Activated naive CD4-positive, alpha-beta T cell treated with anti-CD3 and anti-CD28 coated beads for 36 hours (primary cell): ENCODE measurements around the gene POLD1. TPM values are rescaled to one million over a fixed set of nuclear protein-coding genes. Genes with fewer than 3 reads are reported as not detected.
"Not testable (repeated sequence)": the region's sequence is repeated elsewhere in the genome, so short reads cannot be mapped to it uniquely, and the experiment has no call there.

ENCODE experiments used
- CTCF ChIA-PET: fragments of 350-600 bp; sonication (Branson Sonifier 250); formaldehyde crosslinking; loops from one replicate; lab custom pipeline; 2021; ENCODE audit warnings: antibody characterized with exemption; lab: Charles Lee
- DNase-seq: peaks from one replicate; pipeline ENCODE4 v3.0.0-alpha.2; 2020
- H3K27ac Mint-ChIP-seq: one replicate; pipeline ENCODE4 v1.8.0; 2021; ENCODE audit warnings: mild to moderate bottlenecking, mixed read lengths
- H3K27me3 Mint-ChIP-seq: one replicate; pipeline ENCODE4 v1.8.0; 2021; ENCODE audit warnings: low read depth, mixed read lengths
- H3K36me3 Mint-ChIP-seq: one replicate; pipeline ENCODE4 v1.8.0; 2021; ENCODE audit warnings: low read depth, mixed read lengths
- H3K4me1 Mint-ChIP-seq: one replicate; pipeline ENCODE4 v1.8.0; 2021; ENCODE audit warnings: low read depth, mixed read lengths
- H3K4me3 Mint-ChIP-seq: one replicate; pipeline ENCODE4 v1.8.0; 2021; ENCODE audit warnings: mild to moderate bottlenecking, moderate library complexity, mixed read lengths
- H3K9me3 Mint-ChIP-seq: one replicate; pipeline ENCODE4 v1.8.0; 2021; ENCODE audit warnings: mixed read lengths
- intact Hi-C: fragments of 100-400 bp; cut with micrococcal nuclease; formaldehyde crosslinking; loops from one replicate; pipeline ENCODE4 v1.15.1; 2023
- total RNA-seq, 2 experiments: library from RNA; stranded (reverse); gene quantifications; one replicate each; pipeline ENCODE4 v1.2.3, GENCODE V29; 2021

POLD1 gene
- total RNA-seq, 2 experiments from 2014 or later = 221 to 224 TPM

GRCh38 chr19:50427997-50428425 is 43.9 kb downstream of the POLD1 start:
- intact Hi-C loops = no loop called here
- H3K4me1 Mint-ChIP-seq = peaks cover 17% of the 10 kb centered on the region
- CTCF ChIA-PET = interaction anchor here (0.7 kb wide), 1 partner anchor 71 kb away, joined by 3 read pairs; no protein-coding TSS in a partner anchor
- H3K4me3 Mint-ChIP-seq = peak overlapping the region; percentile 53
- H3K36me3 Mint-ChIP-seq = no peaks in the 10 kb centered on the region
- H3K9me3 Mint-ChIP-seq = no peaks in the 10 kb centered on the region
- H3K27me3 Mint-ChIP-seq = peaks cover 8% of the 10 kb centered on the region
- H3K27ac Mint-ChIP-seq = no peak overlapping the region
- DNase-seq = peak; percentile 59

GRCh38 chr19:50428772-50429463 is 44.8 kb downstream of the POLD1 start:
- no peaks in the 10 kb centered on the region for H3K36me3 Mint-ChIP-seq
- intact Hi-C loops = no loop called here
- peak overlapping the region; percentile 49 for H3K4me3 Mint-ChIP-seq
- peaks cover 11% of the 10 kb centered on the region for H3K27me3 Mint-ChIP-seq
- CTCF ChIA-PET = no interaction called here
- DNase-seq = no peak
- H3K9me3 Mint-ChIP-seq = no peaks in the 10 kb centered on the region
- no peak overlapping the region for H3K27ac Mint-ChIP-seq
- peaks cover 17% of the 10 kb centered on the region for H3K4me1 Mint-ChIP-seq

GRCh38 chr19:50430888-50431342 is 46.8 kb downstream of the POLD1 start:
- no peak for DNase-seq
- H3K9me3 Mint-ChIP-seq = no peaks in the 10 kb centered on the region
- H3K27me3 Mint-ChIP-seq = peaks cover 11% of the 10 kb centered on the region
- H3K36me3 Mint-ChIP-seq = no peaks in the 10 kb centered on the region
- CTCF ChIA-PET = no interaction called here
- H3K4me3 Mint-ChIP-seq = peak overlapping the region; percentile 90
- intact Hi-C loops = loop anchor here (1.0 to 2.0 kb wide), 2 partner anchors 45 to 46 kb away; partner anchors contain the start of genes EMC10, GARIN5A and POLD1
- peak overlapping the region; percentile 88 for H3K27ac Mint-ChIP-seq
- peaks cover 17% of the 10 kb centered on the region for H3K4me1 Mint-ChIP-seq

GRCh38 chr19:50431343-50432220 is 47.4 kb downstream of the POLD1 start:
- peak overlapping the region; percentile 90 for H3K4me3 Mint-ChIP-seq
- intact Hi-C loops = loop anchor here (1.0 to 2.0 kb wide), 2 partner anchors 45 to 47 kb away; partner anchors contain the start of genes EMC10, GARIN5A and POLD1
- peak overlapping the region; percentile 88 for H3K27ac Mint-ChIP-seq
- H3K27me3 Mint-ChIP-seq = peaks cover 11% of the 10 kb centered on the region
- H3K4me1 Mint-ChIP-seq = peaks cover 17% of the 10 kb centered on the region
- H3K36me3 Mint-ChIP-seq = no peaks in the 10 kb centered on the region
- peak; percentile 93 for DNase-seq
- CTCF ChIA-PET = no interaction called here
- no peaks in the 10 kb centered on the region for H3K9me3 Mint-ChIP-seq

- peak within 1 kb of the TSS; percentile 90 for H3K4me3 Mint-ChIP-seq
- H3K27me3 Mint-ChIP-seq = peaks cover 11% of the 10 kb centered on the region
- intact Hi-C loops = no loop called here
- no peak for DNase-seq
- peaks cover 17% of the 10 kb centered on the region for H3K4me1 Mint-ChIP-seq
- peak within 1 kb of the TSS; percentile 88 for H3K27ac Mint-ChIP-seq
- CTCF ChIA-PET = no interaction called here
- no peaks in the 10 kb centered on the region for H3K9me3 Mint-ChIP-seq
- H3K36me3 Mint-ChIP-seq = no peaks in the 10 kb centered on the region
Observed at GRCh38 chr19:50432221-50433028, 48.3 kb downstream of the POLD1 start, which contains the start of gene MYBPC2. MYBPC2 (plus strand) TSS chr19:50432892; CDS start chr19:50432954, 62 bp downstream.

GRCh38 chr19:50433201-50434180 is 49.3 kb downstream of the POLD1 start:
- CTCF ChIA-PET = no interaction called here
- peak overlapping the region; percentile 69 for H3K4me3 Mint-ChIP-seq
- peaks cover 16% of the 10 kb centered on the region for H3K4me1 Mint-ChIP-seq
- DNase-seq = no peak
- peak overlapping the region; percentile 65 for H3K27ac Mint-ChIP-seq
- H3K9me3 Mint-ChIP-seq = no peaks in the 10 kb centered on the region
- peaks cover 11% of the 10 kb centered on the region for H3K27me3 Mint-ChIP-seq
- intact Hi-C loops = no loop called here
- H3K36me3 Mint-ChIP-seq = no peaks in the 10 kb centered on the region

- H3K4me3 Mint-ChIP-seq = no peak overlapping the region
- no peak for DNase-seq
- H3K27me3 Mint-ChIP-seq = peaks cover 11% of the 10 kb centered on the region
- intact Hi-C loops = no loop called here
- CTCF ChIA-PET = no interaction called here
- peaks cover 14% of the 10 kb centered on the region for H3K4me1 Mint-ChIP-seq
- H3K27ac Mint-ChIP-seq = no peak overlapping the region
- no peaks in the 10 kb centered on the region for H3K9me3 Mint-ChIP-seq
- no peaks in the 10 kb centered on the region for H3K36me3 Mint-ChIP-seq
Observed at GRCh38 chr19:50434525-50434924, 50.4 kb downstream of the POLD1 start.

GRCh38 chr19:50435221-50435620 is 51.1 kb downstream of the POLD1 start:
- Mint-ChIP-seq H3K36me3 (no peaks in the 10 kb centered on the region), H3K4me3 (no peak overlapping the region), H3K27me3 (peaks cover 11% of the 10 kb centered on the region), H3K4me1 (peaks cover 14% of the 10 kb centered on the region), H3K27ac (no peak overlapping the region), H3K9me3 (no peaks in the 10 kb centered on the region)
- CTCF ChIA-PET = no interaction called here
- intact Hi-C loops = no loop called here
- DNase-seq = no peak

GRCh38 chr19:50435627-50436026 is 51.5 kb downstream of the POLD1 start:
- Mint-ChIP-seq H3K36me3 (no peaks in the 10 kb centered on the region), H3K4me3 (no peak overlapping the region), H3K27me3 (peaks cover 11% of the 10 kb centered on the region), H3K9me3 (no peaks in the 10 kb centered on the region), H3K27ac (no peak overlapping the region), H3K4me1 (peaks cover 12% of the 10 kb centered on the region)
- CTCF ChIA-PET = no interaction called here
- intact Hi-C loops = no loop called here
- DNase-seq = no peak

GRCh38 chr19:50437862-50438449 is 53.8 kb downstream of the POLD1 start:
- H3K27ac Mint-ChIP-seq = no peak overlapping the region
- CTCF ChIA-PET = no interaction called here
- peaks cover 3% of the 10 kb centered on the region for H3K27me3 Mint-ChIP-seq
- H3K36me3 Mint-ChIP-seq = no peaks in the 10 kb centered on the region
- intact Hi-C loops = no loop called here
- no peaks in the 10 kb centered on the region for H3K9me3 Mint-ChIP-seq
- no peak for DNase-seq
- H3K4me1 Mint-ChIP-seq = peaks cover under 1% of the 10 kb centered on the region
- no peak overlapping the region for H3K4me3 Mint-ChIP-seq

- H3K27ac Mint-ChIP-seq, DNase-seq, intact Hi-C loops, H3K4me1 Mint-ChIP-seq, H3K4me3 Mint-ChIP-seq, H3K36me3 Mint-ChIP-seq, CTCF ChIA-PET, H3K9me3 Mint-ChIP-seq, H3K27me3 Mint-ChIP-seq: not testable (repeated sequence)
Observed at GRCh38 chr19:50439130-50439529, 55.0 kb downstream of the POLD1 start.
